Stimulated activated CD8-positive, alpha-beta memory T cell treated with anti-CD3 and anti-CD28 coated beads, Interleukin-15, amount 100 ng/mL, for 4 hours (primary cell): ENCODE measurements around the gene LMNA.

Experiments used
- DNase-seq, 2 donors: peaks; one replicate each; pipeline ENCODE4 v3.0.0-alpha.2; 2020; ENCODE audit warnings: low read depth in 2 of 2

LMNA gene

GRCh38 chr1:156081917-156082308 is 32.6 kb upstream of the LMNA start:
- no peak for DNase-seq

- DNase-seq = peak in 1 of 2 donors; percentile 23
These were observed 32.0 kb upstream of the LMNA start, which contains the start of gene MEX3A for GRCh38 chr1:156082309-156083091. TSS of gene MEX3A (minus strand) at chr1:156082465. CDS start at chr1:156081998, 467 bp downstream.

- DNase-seq = no peak
These were observed 30.4 kb upstream of the LMNA start for GRCh38 chr1:156083800-156084790.

- DNase-seq = no peak
These were observed 28.3 kb upstream of the LMNA start for GRCh38 chr1:156086256-156086662.

- DNase-seq = no peak
These were observed 24.8 kb upstream of the LMNA start for GRCh38 chr1:156089704-156090103.

- DNase-seq = no peak
These were observed 24.2 kb upstream of the LMNA start for GRCh38 chr1:156090138-156090839.

- peak; percentile 58 to 78 for DNase-seq
These were observed 23.7 kb upstream of the LMNA start for GRCh38 chr1:156090840-156091188.

GRCh38 chr1:156091610-156092009 is 22.9 kb upstream of the LMNA start:
- no peak for DNase-seq

GRCh38 chr1:156095906-156096508 is 18.5 kb upstream of the LMNA start:
- DNase-seq = no peak

GRCh38 chr1:156096640-156097391 is 17.7 kb upstream of the LMNA start:
- peak; percentile 76 to 82 for DNase-seq

- no peak for DNase-seq
These were observed 16.9 kb upstream of the LMNA start for GRCh38 chr1:156097499-156098178.

- no peak for DNase-seq
These were observed 15.7 kb upstream of the LMNA start for GRCh38 chr1:156098784-156099183.

- no peak for DNase-seq
These were observed 15.2 kb upstream of the LMNA start for GRCh38 chr1:156099282-156099681.

GRCh38 chr1:156100205-156100995 is 14.1 kb upstream of the LMNA start:
- no peak for DNase-seq

- DNase-seq = no peak
These were observed 12.6 kb upstream of the LMNA start for GRCh38 chr1:156101880-156102279.

GRCh38 chr1:156102633-156103511 is 11.6 kb upstream of the LMNA start:
- DNase-seq = no peak

- no peak for DNase-seq
These were observed 11.0 kb upstream of the LMNA start for GRCh38 chr1:156103521-156103947.

GRCh38 chr1:156104065-156104810 is 10.3 kb upstream of the LMNA start:
- DNase-seq = no peak
